Activated naive CD4-positive, alpha-beta T cell treated with anti-CD3 and anti-CD28 coated beads, Interleukin-2, amount 50 U/mL, for 72 hours (primary cell): ENCODE measurements around the gene PLEKHG4. TPM values are rescaled to one million over a fixed set of nuclear protein-coding genes. Genes with fewer than 3 reads are reported as not detected.

ENCODE experiments used
- ATAC-seq, 2 donors: fragments of 150-1000 bp; cut with Tn5 transposase; 2 replicates each; pipeline ENCODE4 v1.10.0; 2021; ENCODE audit warnings: mild to moderate bottlenecking in 2 of 2, moderate library complexity in 2 of 2
- DNase-seq, 2 donors: peaks; one replicate each; pipeline ENCODE4 v3.0.0; 2021 to 2022; ENCODE audit warnings: low spot score in 2 of 2
- H3K27ac Mint-ChIP-seq, 2 donors: one replicate each; pipeline ENCODE4 v1.8.0; 2022; ENCODE audit warnings: mild to moderate bottlenecking in 2 of 2, mixed read lengths in 2 of 2
- H3K36me3 Mint-ChIP-seq, 2 donors: one replicate each; pipeline ENCODE4 v1.8.0; 2022; ENCODE audit warnings: mixed read lengths in 2 of 2
- H3K9me3 Mint-ChIP-seq, 2 donors: one replicate each; pipeline ENCODE4 v1.8.0; 2022; ENCODE audit warnings: mixed read lengths in 2 of 2
- total RNA-seq, 2 donors: library from RNA; stranded (reverse); gene quantifications; one replicate each; pipeline ENCODE4 v1.2.3, GENCODE V29; 2022

PLEKHG4 gene
- total RNA-seq, 2 donors from 2014 or later, result 9.5 to 23.2 TPM

DNA sequence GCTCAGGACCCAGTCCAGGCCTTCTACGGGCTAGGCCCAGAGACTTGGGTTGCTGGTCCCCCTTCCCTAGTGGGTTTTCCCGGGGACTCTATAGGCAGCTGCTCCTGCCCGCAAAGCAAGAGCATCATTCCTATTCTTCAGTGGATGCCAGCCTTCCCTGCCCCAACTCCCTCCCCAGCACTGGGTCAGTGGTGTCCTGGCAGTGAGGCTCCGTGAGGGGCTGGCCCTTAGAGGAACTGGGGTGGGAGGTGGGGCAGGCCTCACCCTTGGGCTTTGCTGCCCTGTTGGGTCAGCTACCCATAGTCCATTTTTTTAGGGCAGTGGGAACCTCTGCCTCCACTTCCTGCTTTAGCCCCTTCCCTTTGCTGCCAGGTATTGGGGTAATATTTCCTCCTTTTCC is 7.9 kb upstream of the PLEKHG4 start:
- peaks cover 0 to 8% of the 10 kb centered on the region in 2 donors for H3K36me3 Mint-ChIP-seq
- no peak for ATAC-seq
- H3K9me3 Mint-ChIP-seq, result no peaks in the 10 kb centered on the region
- DNase-seq, result no peak
- no peak overlapping the region for H3K27ac Mint-ChIP-seq

DNA sequence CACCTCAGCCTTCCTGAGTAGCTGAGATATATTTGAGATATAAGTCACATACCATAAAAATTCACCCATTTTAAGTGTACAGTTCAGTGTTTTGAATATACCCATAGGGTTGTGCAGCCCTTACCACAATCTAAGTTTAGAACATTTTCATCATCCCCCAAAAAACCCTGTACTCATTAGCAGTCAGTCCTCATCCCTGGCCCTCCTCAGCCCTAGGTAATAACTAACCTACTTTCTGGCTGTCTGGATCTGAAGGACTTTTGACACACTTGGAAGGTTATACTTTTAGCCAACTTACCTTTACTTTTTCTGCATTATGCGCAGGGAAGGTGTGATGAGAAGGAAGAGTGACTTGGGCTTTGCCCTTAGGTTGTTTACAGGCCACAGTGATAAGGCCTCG is 4.0 kb upstream of the PLEKHG4 start:
- peak overlapping the region in 1 of 2 donors; percentile 82 for H3K27ac Mint-ChIP-seq
- DNase-seq (no peak), ATAC-seq (no peak)

DNA sequence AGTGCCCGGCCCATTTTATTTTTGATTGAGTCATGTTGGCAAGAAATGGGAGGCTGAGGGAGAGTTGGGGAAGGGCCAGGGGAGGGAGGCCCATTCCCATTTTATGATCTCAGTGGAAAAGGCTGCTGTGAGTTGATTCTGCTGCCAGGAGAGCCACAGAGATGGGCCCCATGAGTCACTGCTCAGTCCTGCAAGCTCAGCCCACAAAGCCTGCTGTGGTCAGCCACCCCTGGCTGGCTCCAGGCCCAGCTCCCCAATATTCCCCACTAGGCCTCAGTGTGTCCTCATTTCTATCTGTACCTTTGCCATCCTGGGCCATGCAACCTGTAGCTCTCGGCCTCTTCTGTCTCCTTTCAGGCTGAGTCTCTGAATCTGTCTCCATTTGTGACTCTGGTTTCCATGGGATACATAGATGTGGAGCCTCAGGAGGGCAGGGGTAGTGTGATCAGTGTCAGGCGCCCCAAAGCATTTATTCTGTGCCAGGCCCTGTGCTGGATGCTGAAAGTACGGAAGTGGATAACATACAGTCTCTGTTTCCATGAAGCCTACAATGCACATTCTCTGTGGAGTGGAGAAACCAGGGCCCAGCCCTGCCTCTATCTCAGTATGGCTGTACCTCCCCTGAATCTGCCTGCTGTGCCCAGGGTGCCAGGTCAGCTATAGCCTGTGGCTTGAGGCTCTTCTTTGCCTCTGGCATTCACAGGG is 1.9 kb upstream of the PLEKHG4 start:
- no peaks in the 10 kb centered on the region for H3K9me3 Mint-ChIP-seq
- peak overlapping the region; percentile 89 to 90 for H3K27ac Mint-ChIP-seq
- ATAC-seq (peak in 1 of 2 donors; percentile 58), DNase-seq (peak in 1 of 2 donors; percentile 76)
- H3K36me3 Mint-ChIP-seq, result peaks cover 0 to 12% of the 10 kb centered on the region in 2 donors

More for the DNA sequence above, 4.0 kb upstream of the PLEKHG4 start:
- no peaks in the 10 kb centered on the region for H3K9me3 Mint-ChIP-seq
- peaks cover 0 to 12% of the 10 kb centered on the region in 2 donors for H3K36me3 Mint-ChIP-seq

DNA sequence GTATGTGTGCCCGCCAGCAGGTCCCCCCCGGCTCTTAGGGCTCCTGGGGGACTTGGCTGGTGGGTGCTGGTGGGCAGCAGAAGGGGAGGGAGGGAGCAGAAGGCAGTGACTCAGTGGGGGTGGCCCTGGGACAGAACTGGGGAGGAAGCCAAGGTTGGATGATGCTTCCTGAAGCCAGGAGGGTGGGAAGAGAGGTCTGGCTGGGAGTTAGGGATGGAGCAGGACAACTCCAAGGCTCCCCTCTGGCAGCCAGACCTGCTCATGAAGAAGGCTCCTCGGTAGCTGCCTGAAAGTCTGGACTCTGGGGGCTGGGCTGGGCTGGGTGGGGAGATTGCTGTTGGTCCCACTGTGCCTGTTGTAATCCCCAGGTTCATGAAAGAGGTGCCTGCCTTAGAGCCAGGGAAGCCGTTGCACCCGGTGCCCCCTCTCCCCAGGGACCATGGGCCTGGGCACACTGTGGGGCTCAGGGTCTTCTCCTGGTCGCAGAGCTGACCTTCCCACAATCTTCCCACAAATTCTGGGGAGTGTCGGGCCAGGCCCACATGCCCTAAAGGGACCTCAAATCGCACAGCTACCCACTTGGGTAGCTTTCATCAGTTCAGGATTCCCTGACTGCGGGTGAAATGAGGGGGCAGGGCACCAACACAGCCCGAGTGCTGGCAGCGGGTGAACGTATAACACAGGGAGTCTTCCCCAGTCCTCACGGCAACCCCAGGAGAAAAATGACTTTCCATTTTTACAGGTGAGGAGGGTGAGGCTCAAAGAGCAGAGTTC is 1.1 kb upstream of the PLEKHG4 start:
- DNase-seq (no peak), ATAC-seq (no peak)
- H3K36me3 Mint-ChIP-seq, result peaks cover 0 to 12% of the 10 kb centered on the region in 2 donors
- peak overlapping the region; percentile 90 to 94 for H3K27ac Mint-ChIP-seq
- no peaks in the 10 kb centered on the region for H3K9me3 Mint-ChIP-seq

DNA sequence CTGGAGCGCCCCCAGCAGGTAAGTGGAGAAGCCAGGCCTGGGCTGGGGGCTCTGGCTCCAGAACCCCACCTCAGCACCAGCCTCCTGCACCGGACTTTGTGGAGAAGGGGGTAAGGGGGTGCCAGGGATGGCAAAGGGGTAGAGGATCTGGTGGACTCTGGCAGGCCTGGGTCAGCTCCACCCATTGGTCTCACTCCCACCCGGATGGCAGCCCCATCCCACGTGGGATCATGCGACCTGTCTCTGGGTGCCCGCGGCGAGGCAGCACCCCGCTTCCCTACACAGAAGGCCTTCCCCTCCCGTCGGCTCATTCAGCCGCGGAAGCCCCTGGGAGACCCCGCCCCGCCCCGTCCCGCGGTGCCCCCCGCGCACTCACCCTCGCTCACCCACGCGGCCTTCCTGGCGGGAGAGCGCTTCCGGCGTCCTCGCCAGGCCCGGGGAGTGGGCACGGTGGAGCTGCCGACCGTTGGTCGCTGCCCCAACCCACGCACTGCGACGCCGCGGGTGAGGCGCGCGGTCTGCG is 498 bp upstream of the PLEKHG4 start:
- Mint-ChIP-seq H3K27ac (peak overlapping the region; percentile 90 to 94), H3K36me3 (peaks cover 0 to 12% of the 10 kb centered on the region in 2 donors), H3K9me3 (no peaks in the 10 kb centered on the region)
- ATAC-seq (peak; percentile 72 to 73), DNase-seq (peak in 1 of 2 donors; percentile 67)

DNA sequence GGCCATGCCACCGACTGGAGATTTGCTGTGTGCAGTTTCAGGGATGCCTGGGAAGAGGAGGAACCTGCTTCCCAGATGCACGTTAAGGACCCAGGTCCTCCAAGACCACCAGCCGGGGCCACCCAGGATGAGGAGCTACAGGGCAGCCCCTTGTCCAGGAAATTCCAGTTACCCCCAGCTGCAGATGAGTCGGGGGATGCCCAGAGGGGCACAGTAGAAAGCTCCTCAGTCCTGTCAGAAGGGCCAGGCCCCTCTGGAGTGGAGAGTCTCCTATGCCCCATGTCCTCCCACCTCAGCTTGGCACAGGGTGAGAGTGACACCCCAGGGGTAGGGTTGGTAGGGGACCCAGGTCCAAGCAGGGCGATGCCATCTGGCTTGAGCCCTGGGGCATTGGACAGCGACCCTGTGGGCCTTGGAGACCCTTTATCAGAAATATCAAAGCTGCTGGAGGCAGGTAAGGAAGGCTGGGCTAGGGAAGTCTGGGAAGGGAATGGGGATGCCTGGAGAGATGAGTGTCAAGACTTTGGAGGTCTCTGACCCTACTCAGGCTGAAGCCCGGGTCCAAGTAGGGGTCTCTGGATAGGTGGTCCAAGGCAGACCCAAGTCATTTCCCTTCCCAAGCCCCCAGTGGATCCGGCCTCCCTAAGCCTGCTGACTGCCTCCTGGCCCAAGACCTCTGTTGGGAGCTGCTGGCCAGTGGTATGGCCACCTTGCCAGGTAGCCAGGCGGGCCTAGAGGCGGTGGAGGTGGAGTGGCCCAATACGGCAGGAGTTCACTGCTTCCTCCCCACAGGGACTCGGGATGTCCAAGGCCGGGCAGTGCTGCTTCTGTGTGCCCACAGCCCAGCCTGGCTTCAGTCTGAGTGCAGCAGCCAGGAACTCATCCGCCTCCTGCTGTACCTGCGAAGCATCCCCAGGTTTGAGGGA is 1.0 kb downstream of the PLEKHG4 start:
- DNase-seq, result no peak
- no peak for ATAC-seq
- Mint-ChIP-seq H3K9me3 (no peaks in the 10 kb centered on the region), H3K36me3 (peaks cover 0 to 10% of the 10 kb centered on the region in 2 donors), H3K27ac (peak overlapping the region; percentile 31 to 68)

DNA sequence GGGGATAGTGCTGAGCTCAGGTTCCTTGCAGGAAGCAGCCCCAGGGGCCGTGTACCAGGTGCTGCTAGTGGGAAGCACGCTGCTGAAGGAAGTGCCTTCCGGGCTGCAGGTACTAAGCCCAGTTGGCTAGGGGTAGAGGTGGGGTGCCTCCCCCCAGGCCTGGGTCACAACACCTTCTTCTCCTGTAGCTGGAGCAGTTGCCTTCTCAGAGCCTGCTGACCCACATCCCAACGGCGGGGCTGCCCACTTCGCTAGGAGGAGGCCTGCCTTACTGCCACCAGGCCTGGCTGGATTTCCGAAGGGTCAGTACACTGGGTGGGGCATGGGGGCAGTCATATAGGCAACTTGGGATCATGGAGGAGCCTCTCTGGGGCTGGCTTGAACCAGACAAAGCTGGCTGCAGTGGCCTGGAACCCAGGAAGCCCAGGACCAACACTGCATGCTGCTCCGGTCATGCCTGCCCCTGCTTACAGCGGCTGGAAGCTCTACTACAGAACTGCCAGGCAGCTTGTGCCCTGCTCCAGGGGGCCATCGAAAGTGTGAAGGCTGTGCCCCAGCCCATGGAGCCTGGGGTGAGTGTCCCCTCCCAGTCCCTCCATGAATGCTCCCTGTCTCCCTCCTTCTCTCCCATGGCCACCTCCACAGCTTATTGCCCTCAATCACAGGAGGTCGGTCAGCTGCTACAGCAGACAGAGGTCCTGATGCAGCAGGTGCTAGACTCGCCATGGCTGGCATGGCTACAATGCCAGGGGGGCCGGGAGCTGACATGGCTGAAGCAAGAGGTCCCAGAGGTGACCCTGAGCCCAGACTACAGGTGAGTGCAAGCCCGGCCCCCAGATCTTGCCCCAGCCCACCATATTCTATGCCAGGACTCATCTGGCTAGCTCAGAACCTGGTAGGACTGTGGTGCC is 2.5 kb downstream of the PLEKHG4 start:
- no peak for DNase-seq
- ATAC-seq, result no peak
- H3K27ac Mint-ChIP-seq, result peak overlapping the region in 1 of 2 donors; percentile 42
- no peaks in the 10 kb centered on the region for H3K9me3 Mint-ChIP-seq
- peaks cover 0 to 1% of the 10 kb centered on the region in 2 donors for H3K36me3 Mint-ChIP-seq

DNA sequence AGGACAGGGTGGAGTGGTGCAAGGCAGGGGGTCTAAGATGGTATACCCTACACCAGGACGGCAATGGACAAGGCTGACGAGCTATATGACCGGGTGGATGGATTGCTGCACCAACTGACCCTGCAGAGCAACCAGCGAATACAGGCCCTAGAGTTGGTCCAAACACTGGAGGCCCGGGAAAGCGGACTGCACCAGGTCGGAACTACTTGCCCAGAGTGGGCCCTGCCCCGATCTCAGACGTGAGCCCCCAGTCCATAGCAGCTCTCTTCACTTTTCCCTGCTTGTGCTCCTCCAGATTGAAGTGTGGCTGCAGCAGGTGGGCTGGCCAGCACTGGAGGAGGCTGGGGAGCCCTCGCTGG is 3.1 kb downstream of the PLEKHG4 start:
- Mint-ChIP-seq H3K36me3 (no peaks in the 10 kb centered on the region), H3K27ac (no peak overlapping the region), H3K9me3 (no peaks in the 10 kb centered on the region)
- ATAC-seq, result no peak
- DNase-seq, result no peak

DNA sequence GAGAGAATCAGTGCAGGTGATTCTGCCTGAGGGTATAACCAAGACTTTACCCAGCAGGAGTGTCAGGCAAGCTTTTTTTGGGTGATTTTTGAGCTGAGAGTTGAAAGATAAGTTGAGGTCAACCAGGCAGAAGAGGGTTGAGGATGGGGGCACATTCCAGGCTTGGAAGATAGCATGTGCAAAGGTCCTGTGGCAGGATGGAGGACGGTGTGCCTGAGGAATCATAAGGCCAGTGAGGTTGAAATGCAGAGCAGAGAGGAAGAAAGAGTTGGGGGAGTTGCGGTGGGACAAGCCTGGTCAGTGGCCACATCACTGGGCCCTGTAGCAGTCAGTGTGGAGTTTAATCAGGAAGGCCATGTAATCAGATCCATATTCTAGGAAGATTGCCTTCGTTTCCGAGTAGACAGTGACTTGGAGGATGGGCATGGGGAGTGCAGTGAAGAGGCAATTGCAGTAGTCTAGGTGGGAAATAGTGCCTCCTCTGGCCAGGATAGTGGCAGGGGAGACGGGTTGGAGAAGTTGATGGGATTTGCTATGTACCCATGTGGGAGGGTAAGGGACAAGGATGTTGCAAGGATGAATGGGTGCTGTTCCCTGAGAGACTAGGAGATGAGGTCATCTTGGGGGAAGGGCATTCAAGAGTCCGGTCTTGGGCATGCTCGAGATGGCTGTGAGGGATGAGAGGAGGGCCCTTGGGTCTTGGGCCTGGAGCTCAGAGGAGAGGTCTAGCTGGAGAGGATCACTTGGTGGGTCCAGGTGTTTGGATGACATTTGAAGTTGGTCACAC is 3.9 kb downstream of the PLEKHG4 start:
- Mint-ChIP-seq H3K27ac (peak overlapping the region in 1 of 2 donors; percentile 0), H3K9me3 (no peaks in the 10 kb centered on the region), H3K36me3 (no peaks in the 10 kb centered on the region)
- no peak for ATAC-seq
- no peak for DNase-seq

DNA sequence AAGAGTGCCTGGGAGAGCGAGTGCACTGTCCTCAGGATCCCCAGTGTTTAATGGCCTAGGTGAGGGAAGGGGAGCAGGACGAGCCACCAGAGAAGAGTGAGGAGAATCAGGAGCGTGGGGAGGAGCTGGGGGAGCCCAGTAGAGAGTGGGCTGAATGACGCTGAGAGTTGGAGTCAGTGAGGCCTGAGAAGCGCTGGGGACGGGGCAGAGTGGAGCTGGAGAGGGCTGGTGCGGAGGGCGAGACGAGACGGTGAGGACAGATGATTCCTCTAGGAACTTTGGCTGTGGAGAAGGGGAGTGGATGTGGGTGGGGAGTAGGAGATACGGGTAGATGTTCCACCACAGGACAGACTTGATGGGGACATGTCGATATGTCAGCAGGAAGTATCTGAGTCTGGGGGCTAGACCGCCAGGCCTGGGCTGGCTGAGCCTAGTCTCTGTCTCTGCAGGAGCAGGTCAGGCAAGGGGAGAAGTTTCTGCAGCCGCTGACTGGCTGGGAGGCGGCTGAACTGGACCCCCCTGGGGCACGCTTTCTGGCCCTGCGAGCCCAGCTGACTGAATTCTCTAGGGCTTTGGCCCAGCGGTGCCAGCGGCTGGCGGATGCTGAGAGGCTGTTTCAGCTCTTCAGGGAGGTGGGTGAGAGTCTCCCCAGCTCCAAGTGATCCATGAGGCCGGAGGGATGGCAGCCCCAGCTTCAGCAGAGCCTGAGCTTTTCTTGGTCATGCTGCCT is 4.7 kb downstream of the PLEKHG4 start:
- DNase-seq (no peak), ATAC-seq (no peak)
- Mint-ChIP-seq H3K9me3 (no peaks in the 10 kb centered on the region), H3K36me3 (no peaks in the 10 kb centered on the region), H3K27ac (peak overlapping the region in 1 of 2 donors; percentile 0)

DNA sequence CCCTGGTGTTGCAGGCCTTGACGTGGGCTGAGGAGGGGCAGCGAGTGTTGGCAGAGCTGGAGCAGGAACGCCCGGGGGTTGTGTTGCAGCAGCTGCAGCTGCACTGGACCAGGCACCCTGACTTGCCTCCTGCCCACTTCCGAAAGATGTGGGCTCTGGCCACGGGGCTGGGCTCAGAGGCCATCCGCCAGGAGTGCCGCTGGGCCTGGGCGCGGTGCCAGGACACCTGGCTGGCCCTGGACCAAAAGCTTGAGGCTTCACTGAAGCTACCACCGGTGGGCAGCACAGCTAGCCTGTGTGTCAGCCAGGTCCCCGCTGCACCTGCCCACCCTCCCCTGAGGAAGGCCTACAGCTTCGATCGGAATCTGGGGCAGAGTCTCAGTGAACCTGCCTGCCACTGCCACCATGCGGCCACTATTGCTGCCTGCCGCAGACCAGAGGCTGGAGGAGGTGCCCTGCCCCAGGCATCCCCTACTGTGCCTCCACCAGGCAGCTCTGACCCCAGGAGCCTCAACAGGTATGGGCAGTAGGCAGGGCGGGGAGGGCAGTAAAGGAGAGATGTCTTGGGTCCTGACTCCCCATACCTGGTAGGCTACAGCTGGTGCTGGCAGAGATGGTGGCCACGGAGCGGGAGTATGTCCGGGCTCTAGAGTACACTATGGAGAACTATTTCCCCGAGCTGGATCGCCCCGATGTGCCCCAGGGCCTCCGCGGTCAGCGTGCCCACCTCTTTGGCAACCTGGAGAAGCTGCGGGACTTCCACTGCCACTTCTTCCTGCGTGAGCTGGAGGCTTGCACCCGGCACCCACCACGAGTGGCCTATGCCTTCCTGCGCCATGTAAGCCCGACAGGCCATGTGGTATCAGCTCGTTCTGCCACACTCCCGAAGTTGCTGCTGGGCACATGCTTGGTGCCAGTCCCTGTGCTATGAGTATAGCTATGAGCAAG is 5.6 kb downstream of the PLEKHG4 start:
- no peak for ATAC-seq
- no peaks in the 10 kb centered on the region for H3K9me3 Mint-ChIP-seq
- H3K27ac Mint-ChIP-seq, result peak overlapping the region; percentile 25 to 77
- no peak for DNase-seq
- no peaks in the 10 kb centered on the region for H3K36me3 Mint-ChIP-seq

DNA sequence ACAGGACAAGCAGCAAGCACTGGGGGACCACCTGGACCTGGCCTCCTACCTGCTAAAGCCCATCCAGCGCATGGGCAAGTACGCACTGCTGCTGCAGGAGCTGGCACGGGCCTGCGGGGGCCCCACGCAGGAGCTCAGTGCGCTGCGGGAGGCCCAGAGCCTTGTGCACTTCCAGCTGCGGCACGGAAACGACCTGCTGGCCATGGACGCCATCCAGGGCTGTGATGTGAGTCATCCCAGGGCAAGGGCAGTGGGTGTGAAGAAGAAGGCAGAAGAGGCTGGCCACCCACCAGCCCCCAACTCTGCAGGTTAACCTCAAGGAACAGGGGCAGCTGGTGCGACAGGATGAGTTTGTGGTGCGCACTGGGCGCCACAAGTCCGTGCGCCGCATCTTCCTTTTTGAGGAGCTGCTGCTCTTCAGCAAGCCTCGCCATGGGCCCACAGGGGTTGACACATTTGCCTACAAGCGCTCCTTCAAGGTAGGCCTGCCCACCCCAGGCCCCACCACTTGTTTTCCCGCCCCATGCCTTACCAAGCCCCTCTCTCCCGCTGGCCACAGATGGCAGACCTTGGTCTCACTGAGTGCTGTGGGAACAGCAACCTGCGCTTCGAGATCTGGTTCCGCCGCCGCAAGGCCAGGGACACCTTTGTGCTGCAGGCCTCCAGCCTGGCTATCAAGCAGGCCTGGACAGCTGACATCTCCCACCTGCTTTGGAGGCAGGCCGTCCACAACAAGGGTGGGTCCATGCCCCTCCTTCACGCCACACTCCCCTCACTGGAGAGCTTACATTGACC is 7.3 kb downstream of the PLEKHG4 start:
- Mint-ChIP-seq H3K36me3 (no peaks in the 10 kb centered on the region), H3K27ac (peak overlapping the region in 1 of 2 donors; percentile 77), H3K9me3 (no peaks in the 10 kb centered on the region)
- ATAC-seq (no peak), DNase-seq (no peak)

DNA sequence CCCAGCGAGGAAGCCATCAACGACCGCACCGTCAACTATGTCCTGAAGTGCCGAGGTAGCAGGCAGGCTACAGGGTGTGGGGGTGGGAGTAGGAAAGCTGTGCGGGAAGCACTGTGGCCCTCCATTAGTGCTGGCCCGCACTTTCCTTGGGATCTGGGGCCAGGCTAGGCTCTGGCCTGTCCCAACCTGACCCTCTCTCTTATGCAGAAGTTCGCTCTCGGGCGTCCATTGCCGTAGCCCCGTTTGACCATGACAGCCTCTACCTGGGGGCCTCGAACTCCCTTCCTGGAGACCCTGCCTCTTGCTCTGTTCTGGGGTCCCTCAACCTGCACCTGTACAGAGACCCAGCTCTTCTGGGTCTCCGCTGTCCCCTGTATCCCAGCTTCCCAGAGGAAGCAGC is 8.6 kb downstream of the PLEKHG4 start:
- ATAC-seq (no peak), DNase-seq (no peak)
- Mint-ChIP-seq H3K27ac (no peak overlapping the region), H3K9me3 (no peaks in the 10 kb centered on the region), H3K36me3 (no peaks in the 10 kb centered on the region)
